Fibroblast of lung (primary cell): ENCODE results near the gene TOLLIP.

Source experiments
- EZH2 ChIP-seq: IDR thresholded peaks from 2 replicates; pipeline ENCODE4 v1.5.1; 2012; ENCODE audit warnings: low read length, control low read depth, mild to moderate bottlenecking; ENCODE audit errors: missing control alignments
- TF ChIP-seq, protein P1 (sequence below), 2 donors: IDR thresholded peaks in 1 of 2; conservative IDR thresholded peaks in 1 of 2; 1 replicate in 1 of 2; 2 replicates in 1 of 2; pipeline ENCODE4 v1.5.1; 2011 to 2012; ENCODE audit warnings: low read length in 2 of 2, control low read depth in 1 of 2, inconsistent platforms in 1 of 2, low read depth in 1 of 2, mild to moderate bottlenecking in 1 of 2

DNA sequence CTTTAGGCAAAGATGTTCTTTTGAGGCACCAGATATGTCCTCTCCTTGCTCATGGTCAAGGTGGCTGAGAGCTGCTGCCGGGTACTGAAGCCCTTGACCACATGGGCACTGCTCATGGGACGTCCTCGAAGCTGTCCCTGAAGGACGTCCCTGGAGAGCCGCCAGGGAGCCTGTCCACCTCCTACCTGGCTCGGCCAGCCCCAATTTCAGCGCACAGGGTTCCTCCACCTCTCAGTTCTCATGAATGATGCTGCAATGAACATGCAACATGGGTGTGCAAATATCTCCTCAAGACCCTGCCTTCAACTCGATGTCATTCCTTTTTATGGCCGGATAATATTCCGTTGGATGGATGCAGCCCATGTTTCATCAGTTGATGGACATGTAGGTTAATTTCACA, 24.4 kb upstream of the TOLLIP start:
- TF ChIP-seq, protein P1, sequence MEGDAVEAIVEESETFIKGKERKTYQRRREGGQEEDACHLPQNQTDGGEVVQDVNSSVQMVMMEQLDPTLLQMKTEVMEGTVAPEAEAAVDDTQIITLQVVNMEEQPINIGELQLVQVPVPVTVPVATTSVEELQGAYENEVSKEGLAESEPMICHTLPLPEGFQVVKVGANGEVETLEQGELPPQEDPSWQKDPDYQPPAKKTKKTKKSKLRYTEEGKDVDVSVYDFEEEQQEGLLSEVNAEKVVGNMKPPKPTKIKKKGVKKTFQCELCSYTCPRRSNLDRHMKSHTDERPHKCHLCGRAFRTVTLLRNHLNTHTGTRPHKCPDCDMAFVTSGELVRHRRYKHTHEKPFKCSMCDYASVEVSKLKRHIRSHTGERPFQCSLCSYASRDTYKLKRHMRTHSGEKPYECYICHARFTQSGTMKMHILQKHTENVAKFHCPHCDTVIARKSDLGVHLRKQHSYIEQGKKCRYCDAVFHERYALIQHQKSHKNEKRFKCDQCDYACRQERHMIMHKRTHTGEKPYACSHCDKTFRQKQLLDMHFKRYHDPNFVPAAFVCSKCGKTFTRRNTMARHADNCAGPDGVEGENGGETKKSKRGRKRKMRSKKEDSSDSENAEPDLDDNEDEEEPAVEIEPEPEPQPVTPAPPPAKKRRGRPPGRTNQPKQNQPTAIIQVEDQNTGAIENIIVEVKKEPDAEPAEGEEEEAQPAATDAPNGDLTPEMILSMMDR (conservative IDR thresholded peaks at IDR 0.05 in 1 of 2, IDR thresholded peaks at IDR 0.05 in 1 of 2; ENCODE audit: low read depth in 1 of 2, low read length in 2 of 2) = no peak
- TF ChIP-seq EZH2 = no peak
